Mucosa of stomach (tissue), 1 donor: ENCODE data around the gene EPS15.
"Not testable (repeated sequence)": the region's sequence is repeated elsewhere in the genome, so short reads cannot be mapped to it uniquely, and the experiment has no call there.

Experiments used
- H3K27me3 ChIP-seq: one replicate; pipeline ENCODE4 v1.7.0; 2013; ENCODE audit warnings: mild to moderate bottlenecking, low read length; ENCODE audit not compliant: control insufficient read depth, insufficient read depth
- H3K36me3 ChIP-seq: one replicate; pipeline ENCODE4 v1.7.0; 2013; ENCODE audit warnings: low read length; ENCODE audit not compliant: control insufficient read depth, insufficient read depth
- H3K4me1 ChIP-seq: one replicate; pipeline ENCODE4 v1.7.0; 2013; ENCODE audit warnings: mild to moderate bottlenecking, low read length; ENCODE audit not compliant: control insufficient read depth, insufficient read depth
- H3K4me3 ChIP-seq: one replicate; pipeline ENCODE4 v1.7.0; 2013; ENCODE audit warnings: low read length
- H3K9ac ChIP-seq: one replicate; pipeline ENCODE4 v1.7.0; 2013; ENCODE audit warnings: mild to moderate bottlenecking, low read length, moderate library complexity
- H3K9me3 ChIP-seq: one replicate; pipeline ENCODE4 v1.7.0; 2013; ENCODE audit warnings: mild to moderate bottlenecking, low read length, moderate library complexity; ENCODE audit not compliant: control insufficient read depth
- donor health status: Pancreatic carcinoma.

EPS15 gene

DNA sequence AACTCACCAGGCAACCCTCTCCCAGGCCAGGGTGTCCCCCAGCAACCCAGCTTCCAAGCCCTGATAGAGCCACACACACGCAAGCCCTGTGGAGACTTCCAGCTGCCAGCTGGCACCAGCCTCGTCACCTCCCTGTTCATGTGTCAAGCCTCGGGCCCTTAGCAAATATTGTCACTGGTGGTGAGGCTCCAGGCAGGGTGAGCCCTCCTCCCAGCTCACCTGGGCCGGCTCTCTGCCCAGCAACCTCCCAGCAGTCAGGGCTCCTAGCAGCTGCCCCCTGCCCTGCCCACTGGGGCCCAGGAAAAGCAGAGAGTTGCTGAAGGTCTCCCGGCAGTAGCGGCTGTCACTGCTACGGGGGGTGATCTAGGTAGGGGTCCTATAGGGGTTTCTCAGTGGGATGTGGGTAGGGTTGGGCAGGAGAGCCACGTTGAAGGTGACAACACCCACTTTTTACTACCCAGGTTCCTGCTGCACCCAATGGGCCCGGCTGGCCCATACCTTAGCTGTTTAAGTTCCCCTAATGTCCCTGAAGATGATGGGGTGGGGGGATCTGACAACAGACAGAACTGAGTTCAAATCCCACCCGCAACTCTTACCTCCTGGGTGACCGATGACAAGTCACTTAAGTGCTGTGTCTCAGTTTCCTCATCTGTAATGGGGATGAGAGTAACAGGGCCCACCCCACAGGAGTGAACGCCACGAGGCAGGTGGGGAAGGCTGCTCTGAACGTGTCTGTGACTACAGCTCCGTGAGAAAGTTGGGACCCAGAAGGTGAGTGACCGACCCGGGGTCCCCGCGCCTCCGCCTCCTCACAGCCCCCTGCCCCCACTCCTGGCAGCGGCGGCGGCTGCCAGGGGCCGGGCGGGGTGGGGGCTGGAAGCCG lies 189.4 kb downstream of the EPS15 start:
- no peaks in the 10 kb centered on the region for H3K9me3 ChIP-seq
- no peaks in the 10 kb centered on the region for H3K27me3 ChIP-seq
- H3K9ac ChIP-seq = peak overlapping the region; percentile 83
- no peaks in the 10 kb centered on the region for H3K36me3 ChIP-seq
- H3K4me1 ChIP-seq = peaks cover 60% of the 10 kb centered on the region
- peak overlapping the region; percentile 10 for H3K4me3 ChIP-seq

DNA sequence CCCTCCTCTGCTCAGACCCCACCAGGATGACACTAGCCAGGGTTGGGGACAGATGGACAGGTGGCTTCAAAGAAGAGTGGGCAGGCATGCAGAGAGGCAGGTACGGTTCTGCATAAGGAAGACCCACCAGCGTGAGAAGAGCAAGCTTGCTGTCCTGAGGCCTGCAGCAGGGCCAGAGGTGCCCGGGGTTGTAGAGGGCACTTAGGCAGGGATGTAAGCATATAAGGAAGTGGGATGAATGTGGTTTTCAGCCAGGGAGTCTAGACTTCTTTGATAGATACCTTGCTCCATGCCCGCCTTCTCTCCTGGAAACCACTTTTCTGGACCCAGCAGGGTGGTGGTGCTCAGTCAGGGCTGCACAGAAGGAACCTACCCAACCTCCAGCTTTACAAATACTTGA lies 190.1 kb downstream of the EPS15 start:
- peak overlapping the region; percentile 10 for H3K4me3 ChIP-seq
- no peaks in the 10 kb centered on the region for H3K27me3 ChIP-seq
- no peaks in the 10 kb centered on the region for H3K36me3 ChIP-seq
- peaks cover 56% of the 10 kb centered on the region for H3K4me1 ChIP-seq
- no peaks in the 10 kb centered on the region for H3K9me3 ChIP-seq
- H3K9ac ChIP-seq = peak overlapping the region; percentile 83

DNA sequence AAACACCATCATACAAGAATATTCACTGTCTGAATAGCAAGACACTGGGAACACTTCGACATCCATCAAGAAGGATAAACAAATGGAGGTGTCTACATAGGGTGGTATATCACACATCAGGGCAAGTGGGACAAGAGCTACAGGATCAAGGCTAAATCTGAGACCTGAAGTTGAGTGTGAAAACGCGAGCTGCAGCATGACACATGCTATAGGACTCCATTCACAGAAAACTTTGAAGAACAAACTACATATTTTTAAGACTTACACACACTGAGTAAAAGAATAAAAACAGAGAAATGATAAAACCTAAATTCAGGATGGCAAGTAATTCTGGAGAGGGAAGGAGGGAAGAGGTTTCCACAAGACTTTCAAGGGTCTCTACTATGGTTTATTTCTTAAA lies 190.8 kb downstream of the EPS15 start:
- Histone ChIP-seq H3K9me3 (no peaks in the 10 kb centered on the region), H3K4me1 (peaks cover 56% of the 10 kb centered on the region), H3K36me3 (no peaks in the 10 kb centered on the region), H3K9ac (no peak overlapping the region), H3K4me3 (no peak overlapping the region), H3K27me3 (no peaks in the 10 kb centered on the region)

DNA sequence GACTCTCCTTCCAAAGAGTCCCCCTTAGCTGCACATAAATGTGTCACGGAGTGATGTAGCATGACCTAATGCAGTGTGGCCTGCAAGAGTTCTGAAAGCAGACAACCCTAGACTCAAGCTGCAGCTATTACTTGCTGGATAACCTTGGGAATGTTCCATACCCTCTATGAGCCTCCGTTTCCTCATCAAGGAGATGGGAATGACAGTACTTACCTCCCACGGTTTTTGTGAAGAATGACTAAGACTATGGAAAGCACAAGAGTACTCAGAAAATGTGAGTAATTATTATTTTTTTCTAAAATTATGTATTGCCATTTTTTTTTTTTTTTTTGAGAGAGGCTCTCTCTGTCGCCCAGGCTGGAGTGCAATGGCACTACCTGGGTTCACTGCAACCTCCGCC lies 191.7 kb downstream of the EPS15 start:
- H3K36me3 ChIP-seq = no peaks in the 10 kb centered on the region
- no peaks in the 10 kb centered on the region for H3K9me3 ChIP-seq

DNA sequence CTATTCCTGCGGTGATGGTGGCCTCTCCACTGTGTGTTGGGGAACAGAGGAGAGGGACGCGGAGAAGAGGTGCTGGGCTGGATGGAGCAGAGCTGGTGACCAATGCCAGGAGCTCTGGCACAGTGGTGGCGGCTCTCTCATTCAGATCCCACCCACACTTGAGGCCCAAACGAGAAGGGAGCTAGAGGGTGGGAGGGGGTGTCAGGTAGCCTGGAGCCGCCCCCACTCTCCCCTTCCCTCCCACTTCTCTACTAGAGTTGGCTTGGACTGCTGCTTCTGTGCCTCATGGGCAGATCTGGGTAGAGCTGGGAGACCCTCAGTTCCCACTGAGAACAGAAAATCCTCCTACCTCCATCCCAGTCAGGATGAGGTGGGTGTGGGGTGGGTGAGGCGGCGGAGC lies 192.2 kb downstream of the EPS15 start:
- H3K4me3 ChIP-seq = no peak overlapping the region
- no peaks in the 10 kb centered on the region for H3K9me3 ChIP-seq
- no peak overlapping the region for H3K9ac ChIP-seq
- H3K27me3 ChIP-seq = no peaks in the 10 kb centered on the region
- H3K36me3 ChIP-seq = no peaks in the 10 kb centered on the region
- H3K4me1 ChIP-seq = peaks cover 55% of the 10 kb centered on the region

More for the DNA sequence above, 191.7 kb downstream of the EPS15 start:
- peaks cover 56% of the 10 kb centered on the region for H3K4me1 ChIP-seq
- H3K4me3 ChIP-seq = no peak overlapping the region
- H3K9ac ChIP-seq = no peak overlapping the region
- no peaks in the 10 kb centered on the region for H3K27me3 ChIP-seq

DNA sequence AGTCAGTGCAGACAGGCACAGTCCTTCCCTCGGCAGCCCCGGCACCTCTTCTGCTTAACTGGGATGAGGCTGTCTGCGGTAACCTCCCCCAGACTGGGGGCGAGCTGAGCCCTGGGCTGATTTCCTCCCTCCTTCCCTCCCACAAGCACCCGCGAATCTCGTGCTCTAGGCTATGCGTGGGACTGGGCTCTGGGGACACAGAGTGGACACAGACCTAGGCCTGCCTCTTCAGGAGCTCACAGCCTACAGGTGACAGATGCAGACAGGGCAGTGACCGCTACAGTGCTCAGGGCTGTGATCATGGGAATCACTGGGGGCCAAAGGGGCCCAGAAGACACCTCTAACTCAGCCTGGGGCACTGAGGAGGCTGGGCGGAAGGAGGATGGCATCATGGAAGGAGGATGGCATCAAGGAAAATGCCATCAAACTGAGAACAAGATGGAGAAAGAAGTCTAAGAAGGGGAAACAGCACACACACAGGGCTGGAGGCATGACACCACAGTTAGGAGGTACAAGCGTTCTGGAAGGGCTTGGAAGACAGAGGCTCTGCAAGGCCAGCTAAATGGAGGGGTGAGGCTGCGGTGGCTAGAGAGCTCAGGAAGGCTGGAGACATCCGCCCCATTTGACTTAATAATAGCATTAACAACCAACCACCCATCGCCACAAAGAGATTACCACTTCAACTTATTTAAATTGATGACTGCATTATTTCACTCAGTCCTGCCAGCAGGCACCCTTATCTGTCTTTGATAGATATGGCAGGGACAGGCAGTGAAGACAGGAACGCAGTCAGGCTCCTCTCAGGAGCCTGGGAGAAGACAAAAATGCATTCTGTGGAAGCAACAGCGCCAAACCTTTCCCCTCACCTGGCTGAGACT lies 192.9 kb downstream of the EPS15 start:
- Histone ChIP-seq H3K9me3 (no peaks in the 10 kb centered on the region), H3K36me3 (no peaks in the 10 kb centered on the region), H3K4me1 (peaks cover 53% of the 10 kb centered on the region), H3K4me3 (no peak overlapping the region), H3K9ac (no peak overlapping the region), H3K27me3 (no peaks in the 10 kb centered on the region)

DNA sequence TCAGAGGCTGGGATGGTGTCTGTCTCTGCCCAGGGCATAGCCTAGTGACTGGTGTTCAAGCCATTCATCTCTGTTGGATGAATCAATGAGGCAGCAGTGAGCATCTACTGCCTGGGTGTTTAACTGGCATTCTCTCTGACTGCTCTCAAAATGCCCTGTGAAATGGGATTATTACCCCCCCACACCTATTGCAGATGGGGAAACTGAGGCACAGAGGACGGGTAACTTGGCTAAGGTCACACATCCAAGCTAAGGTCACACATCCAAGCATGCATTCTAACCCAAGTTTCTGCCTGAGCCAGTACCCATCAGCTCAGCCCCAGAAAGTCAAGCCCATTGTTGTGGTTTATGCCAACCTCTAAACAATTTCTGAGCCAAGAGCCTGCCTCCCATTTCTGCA lies 193.7 kb downstream of the EPS15 start:
- H3K9ac ChIP-seq = no peak overlapping the region
- H3K9me3 ChIP-seq = no peaks in the 10 kb centered on the region
- H3K27me3 ChIP-seq = no peaks in the 10 kb centered on the region
- H3K4me1 ChIP-seq = peaks cover 49% of the 10 kb centered on the region
- no peaks in the 10 kb centered on the region for H3K36me3 ChIP-seq
- H3K4me3 ChIP-seq = no peak overlapping the region

DNA sequence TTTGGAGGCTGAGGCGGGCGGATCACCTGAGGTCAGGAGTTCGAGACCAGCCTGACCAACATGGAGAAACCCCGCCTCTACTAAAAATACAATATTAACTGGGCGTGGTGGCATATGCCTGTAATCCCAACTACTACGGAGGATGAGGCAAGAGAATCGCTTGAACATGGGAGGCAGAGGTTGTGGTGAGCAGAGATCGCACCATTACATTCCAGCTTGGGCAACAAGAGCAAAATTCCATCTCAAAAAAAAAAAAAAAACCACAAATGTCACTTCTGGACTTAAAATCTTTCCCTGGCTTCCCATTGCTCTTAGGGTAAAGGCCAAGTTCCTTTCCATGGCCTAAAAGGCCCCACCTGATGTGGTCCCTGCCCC lies 194.1 kb downstream of the EPS15 start:
- H3K9me3 ChIP-seq, H3K4me3 ChIP-seq, H3K27me3 ChIP-seq, H3K36me3 ChIP-seq, H3K9ac ChIP-seq: not testable (repeated sequence)
- H3K4me1 ChIP-seq = peaks cover 49% of the 10 kb centered on the region

DNA sequence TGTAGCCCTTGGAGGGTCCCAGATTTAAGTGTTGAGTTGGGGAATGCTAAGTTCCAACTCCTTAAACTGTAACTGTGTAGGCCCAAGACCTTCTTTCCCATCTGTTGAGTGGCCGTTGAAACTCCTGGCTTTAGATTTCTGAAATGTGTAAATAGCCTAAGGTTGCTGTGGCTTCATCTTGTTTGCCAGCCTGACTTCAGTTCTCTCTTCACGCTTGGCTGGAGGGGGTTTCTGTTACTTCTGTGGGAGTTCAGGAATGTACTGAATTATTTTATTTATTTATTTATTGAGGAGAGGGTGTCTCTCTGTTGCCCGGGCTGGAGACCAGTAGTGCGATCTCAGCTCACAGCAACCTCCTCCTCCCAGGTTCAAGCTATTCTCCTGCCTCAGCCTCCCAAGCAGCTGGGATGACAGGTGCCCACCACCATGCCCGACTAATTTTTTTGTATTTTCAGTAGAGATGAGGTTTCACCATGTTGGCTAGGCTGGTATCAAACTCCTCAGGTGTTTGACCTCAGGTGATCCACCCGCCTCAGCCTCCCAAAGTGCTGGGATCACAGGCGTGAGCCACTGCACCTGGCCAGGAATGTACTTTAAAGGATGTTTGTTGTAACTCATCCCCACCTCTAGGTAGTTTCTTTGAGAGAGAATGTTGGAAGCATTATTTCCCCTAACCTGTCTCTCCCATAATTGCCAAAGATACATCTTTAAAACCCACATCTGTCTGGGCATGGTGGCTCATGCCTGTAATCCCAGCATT lies 194.6 kb downstream of the EPS15 start:
- no peak overlapping the region for H3K9ac ChIP-seq
- no peak overlapping the region for H3K4me3 ChIP-seq
- peaks cover 49% of the 10 kb centered on the region for H3K4me1 ChIP-seq
- no peaks in the 10 kb centered on the region for H3K36me3 ChIP-seq
- no peaks in the 10 kb centered on the region for H3K9me3 ChIP-seq
- H3K27me3 ChIP-seq = no peaks in the 10 kb centered on the region

DNA sequence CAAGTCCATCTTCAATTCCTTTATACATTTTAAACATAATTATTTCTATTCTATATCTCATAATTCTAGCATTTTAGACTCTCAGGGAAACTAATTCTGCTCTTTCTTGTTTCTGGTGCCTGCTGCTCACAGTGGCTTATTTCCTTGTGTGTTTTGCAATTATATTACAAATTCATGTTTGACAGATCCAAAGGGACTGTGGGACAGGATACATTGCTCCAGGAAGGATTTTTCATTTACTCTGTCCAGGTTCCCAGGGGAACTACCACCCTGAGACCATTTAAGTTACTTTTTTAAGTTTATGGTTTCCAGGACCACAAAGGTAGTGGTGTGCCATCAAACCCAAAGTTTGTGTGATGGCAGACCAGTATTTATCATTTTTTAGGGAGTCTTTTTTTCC lies 195.3 kb downstream of the EPS15 start:
- H3K9me3 ChIP-seq = no peaks in the 10 kb centered on the region
- H3K27me3 ChIP-seq = no peaks in the 10 kb centered on the region
- no peak overlapping the region for H3K4me3 ChIP-seq
- H3K36me3 ChIP-seq = no peaks in the 10 kb centered on the region
- peaks cover 43% of the 10 kb centered on the region for H3K4me1 ChIP-seq
- no peak overlapping the region for H3K9ac ChIP-seq

DNA sequence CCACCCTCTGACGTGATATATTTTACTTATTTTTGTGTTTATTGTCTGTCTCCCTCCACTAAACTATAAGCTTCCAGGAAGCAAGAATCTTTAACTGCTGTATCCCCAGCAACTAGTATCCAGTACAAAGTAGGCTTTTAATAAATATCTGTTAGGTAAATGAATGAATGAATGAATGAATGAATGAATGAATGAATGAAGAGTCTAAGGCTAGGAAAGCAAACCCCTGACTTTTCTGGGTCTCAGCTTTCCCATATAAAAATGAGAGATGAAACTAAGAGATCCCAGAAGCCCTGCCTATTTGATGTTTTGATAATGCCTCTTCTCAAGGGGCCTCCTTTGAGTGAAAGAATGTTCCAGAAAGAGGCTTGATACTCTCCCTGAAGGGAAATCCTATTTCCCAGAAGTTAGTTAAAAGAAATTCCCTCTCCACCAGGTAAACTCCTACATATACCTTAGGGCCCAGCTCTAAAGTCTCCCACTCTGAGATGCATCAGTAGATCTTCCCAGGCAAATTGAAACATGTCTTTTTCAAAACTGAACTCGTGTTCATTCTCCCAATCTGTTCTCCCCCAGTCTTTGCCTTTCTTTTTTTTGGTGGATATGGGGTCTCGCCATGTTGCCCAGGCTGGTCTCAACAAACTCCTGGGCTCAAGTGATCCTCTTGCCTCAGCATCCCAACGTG lies 196.5 kb downstream of the EPS15 start:
- peaks cover 33% of the 10 kb centered on the region for H3K4me1 ChIP-seq
- H3K36me3 ChIP-seq = no peaks in the 10 kb centered on the region
- no peaks in the 10 kb centered on the region for H3K27me3 ChIP-seq
- H3K9me3 ChIP-seq = no peaks in the 10 kb centered on the region
- no peak overlapping the region for H3K9ac ChIP-seq
- H3K4me3 ChIP-seq = no peak overlapping the region
